ENCODE data around the gene ANKRD62.

The ANKRD62 gene

DNA sequence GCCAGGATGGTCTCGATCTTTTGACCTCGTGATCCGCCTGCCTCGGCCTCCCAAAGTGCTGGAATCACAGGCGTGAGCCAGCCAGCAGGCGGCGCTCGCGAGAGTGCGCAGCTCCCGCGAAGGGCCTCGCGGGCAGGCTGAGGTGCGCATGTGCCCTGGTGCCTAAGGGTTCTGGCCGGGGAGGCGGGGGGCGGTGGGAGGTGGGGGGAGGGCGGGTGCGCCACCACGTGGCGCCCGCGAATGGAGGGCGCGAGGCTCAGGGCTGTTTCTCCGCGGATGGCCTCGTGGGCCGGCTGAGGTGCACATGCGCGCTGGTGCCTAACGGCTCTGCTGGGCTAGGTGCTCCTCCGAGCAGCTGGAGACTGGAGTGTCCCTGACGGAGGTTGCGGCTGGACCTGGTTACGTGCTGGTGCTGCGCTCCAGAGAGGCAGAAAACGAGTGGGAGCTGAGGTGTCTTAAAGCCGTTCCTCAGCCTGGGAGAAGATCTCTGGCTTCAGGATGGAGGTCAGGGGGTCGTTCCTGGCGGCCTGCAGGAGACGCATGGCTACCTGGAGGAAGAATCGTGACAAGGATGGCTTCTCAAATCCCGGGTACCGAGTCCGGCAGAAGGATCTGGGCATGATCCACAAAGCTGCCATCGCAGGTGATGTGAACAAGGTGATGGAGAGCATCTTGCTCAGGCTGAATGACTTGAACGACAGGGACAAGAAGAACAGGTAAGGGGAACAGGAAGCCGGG is at the start of gene ANKRD62:
TSS of gene ANKRD62 (plus strand) at position 324 of the 738 bp plus-strand sequence. CDS start at position 499, 175 bp downstream.
- H3K27ac ChIP-seq: no peak within 1 kb of the TSS
- TF ChIP-seq POLR2AphosphoS5 (IDR thresholded peaks at IDR 0.05; ENCODE audit: borderline replicate concordance, low read depth, low read length): no peak
- TF ChIP-seq EZH2 (IDR thresholded peaks at IDR 0.05): no peak
- no peak for TF ChIP-seq FOXP2 (optimal IDR thresholded peaks at IDR 0.05; ENCODE audit: control extremely low read depth, extremely low read length, insufficient read depth)
- DNase-seq (ENCODE audit: low read depth, low spot score): no peak
- no peak within 1 kb of the TSS for H3K9ac ChIP-seq (ENCODE audit: insufficient read length)
- no peak within 1 kb of the TSS for H3K4me3 ChIP-seq
- no peaks in the 10 kb centered on the region for H3K9me3 ChIP-seq (ENCODE audit: low read depth, low read length)
- no peaks in the 10 kb centered on the region for H3K36me3 ChIP-seq (ENCODE audit: insufficient read depth, low read length)

DNA sequence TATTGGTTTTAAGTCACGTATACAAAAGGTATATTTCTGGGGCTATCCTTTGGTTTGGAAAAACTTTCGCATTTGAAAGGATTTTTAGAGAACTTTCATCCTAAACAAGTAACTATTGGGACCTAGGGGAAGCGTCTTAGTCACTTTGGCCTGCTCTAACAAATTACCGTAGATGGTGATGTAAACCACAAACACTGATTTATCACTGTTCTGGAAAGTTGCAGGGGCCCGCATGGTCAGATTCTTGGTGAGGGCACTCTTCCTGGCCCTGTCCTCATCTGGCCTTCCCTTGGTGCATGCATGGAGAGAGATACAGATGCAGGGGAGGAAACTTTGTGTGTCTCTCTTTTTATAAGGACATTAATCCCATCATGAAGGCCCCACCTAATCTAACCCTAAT is 49.1 kb upstream of the ANKRD62 start:
- Histone ChIP-seq H3K27ac (no peak overlapping the region), H3K36me3 (ENCODE audit: insufficient read depth, low read length) (no peaks in the 10 kb centered on the region), H3K9ac (ENCODE audit: insufficient read length) (no peak overlapping the region), H3K4me3 (no peak overlapping the region), H3K9me3 (ENCODE audit: low read depth, low read length) (no peaks in the 10 kb centered on the region)
- no peak for DNase-seq (ENCODE audit: low read depth, low spot score)
- no peak for TF ChIP-seq POLR2AphosphoS5 (IDR thresholded peaks at IDR 0.05; ENCODE audit: borderline replicate concordance, low read depth, low read length)
- no peak for TF ChIP-seq EZH2 (IDR thresholded peaks at IDR 0.05)
- no peak for TF ChIP-seq FOXP2 (optimal IDR thresholded peaks at IDR 0.05; ENCODE audit: control extremely low read depth, extremely low read length, insufficient read depth)

DNA sequence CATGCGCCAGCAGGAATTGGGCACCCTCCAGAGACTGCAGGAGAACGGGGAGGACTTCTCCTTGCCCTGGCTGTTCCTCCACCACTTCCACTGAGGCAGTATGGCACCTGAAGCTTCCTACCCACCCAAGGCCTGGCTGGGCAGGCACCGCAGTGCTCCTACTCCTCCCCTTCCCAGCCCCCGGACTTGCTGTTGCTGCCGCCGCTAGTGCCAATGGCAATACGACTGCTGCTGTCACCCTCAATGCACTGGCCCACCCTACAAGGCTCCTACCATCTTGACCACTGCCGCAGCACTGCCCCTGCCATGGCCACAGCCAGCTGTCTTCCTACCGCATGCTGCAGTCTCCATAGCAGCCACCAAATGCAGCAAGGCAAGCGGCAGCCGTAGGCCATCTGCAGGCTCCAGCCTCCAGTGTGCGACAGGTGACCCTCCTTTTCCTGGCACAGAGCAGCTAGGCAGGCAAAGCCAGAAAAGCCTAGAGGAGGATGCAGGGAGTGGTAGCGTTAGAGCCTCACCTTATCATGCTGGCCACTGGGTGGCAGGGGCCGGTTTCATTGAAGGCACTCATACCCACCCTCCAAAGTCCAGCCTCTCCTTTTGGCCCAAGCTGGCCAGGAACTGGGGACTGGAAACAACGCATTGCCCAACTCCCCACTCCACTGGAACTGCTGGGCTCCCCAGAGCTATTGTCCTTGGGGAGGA is 47.4 kb upstream of the ANKRD62 start:
- H3K9me3 ChIP-seq (ENCODE audit: low read depth, low read length): no peaks in the 10 kb centered on the region
- TF ChIP-seq FOXP2 (optimal IDR thresholded peaks at IDR 0.05; ENCODE audit: control extremely low read depth, extremely low read length, insufficient read depth) (no peak), POLR2AphosphoS5 (IDR thresholded peaks at IDR 0.05; ENCODE audit: borderline replicate concordance, low read depth, low read length) (no peak), EZH2 (IDR thresholded peaks at IDR 0.05) (no peak)
- no peak for DNase-seq (ENCODE audit: low read depth, low spot score)
- no peaks in the 10 kb centered on the region for H3K36me3 ChIP-seq (ENCODE audit: insufficient read depth, low read length)
- H3K4me3 ChIP-seq: no peak overlapping the region
- H3K9ac ChIP-seq (ENCODE audit: insufficient read length): no peak overlapping the region
- no peak overlapping the region for H3K27ac ChIP-seq

DNA sequence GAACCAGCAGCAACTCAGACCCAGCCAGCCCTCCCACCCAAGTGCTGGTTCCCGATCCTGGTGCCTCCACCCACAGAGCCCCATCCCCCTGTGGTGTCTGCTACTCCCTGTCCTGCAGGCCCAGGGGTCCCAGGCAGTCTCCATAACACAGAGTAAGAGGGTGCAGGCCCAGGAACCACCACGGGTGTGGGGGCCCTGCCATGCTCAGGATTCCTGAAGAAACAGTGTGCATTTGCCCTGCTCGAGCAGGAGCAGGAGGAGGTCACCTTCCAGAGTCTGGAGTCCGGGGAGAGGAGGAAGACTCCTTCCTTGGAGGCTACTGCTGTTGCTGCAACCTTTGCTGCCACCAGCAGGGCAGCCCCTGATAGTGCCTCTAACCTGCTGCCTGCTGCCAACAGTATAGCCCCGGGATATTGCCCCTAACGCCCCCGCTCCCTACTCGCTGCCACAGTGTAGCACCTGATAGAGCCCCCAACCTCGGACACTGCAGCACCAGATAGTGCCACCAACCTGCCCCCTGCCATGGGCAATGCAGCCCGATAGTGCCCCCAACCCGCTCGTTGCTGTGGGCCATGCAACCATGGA is 46.8 kb upstream of the ANKRD62 start:
- H3K9ac ChIP-seq (ENCODE audit: insufficient read length): no peak overlapping the region
- no peak overlapping the region for H3K27ac ChIP-seq
- TF ChIP-seq POLR2AphosphoS5 (IDR thresholded peaks at IDR 0.05; ENCODE audit: borderline replicate concordance, low read depth, low read length): no peak
- no peak for TF ChIP-seq FOXP2 (optimal IDR thresholded peaks at IDR 0.05; ENCODE audit: control extremely low read depth, extremely low read length, insufficient read depth)
- TF ChIP-seq EZH2 (IDR thresholded peaks at IDR 0.05): no peak
- DNase-seq (ENCODE audit: low read depth, low spot score): no peak
- H3K36me3 ChIP-seq (ENCODE audit: insufficient read depth, low read length): no peaks in the 10 kb centered on the region
- H3K4me3 ChIP-seq: no peak overlapping the region
- H3K9me3 ChIP-seq (ENCODE audit: low read depth, low read length): no peaks in the 10 kb centered on the region

DNA sequence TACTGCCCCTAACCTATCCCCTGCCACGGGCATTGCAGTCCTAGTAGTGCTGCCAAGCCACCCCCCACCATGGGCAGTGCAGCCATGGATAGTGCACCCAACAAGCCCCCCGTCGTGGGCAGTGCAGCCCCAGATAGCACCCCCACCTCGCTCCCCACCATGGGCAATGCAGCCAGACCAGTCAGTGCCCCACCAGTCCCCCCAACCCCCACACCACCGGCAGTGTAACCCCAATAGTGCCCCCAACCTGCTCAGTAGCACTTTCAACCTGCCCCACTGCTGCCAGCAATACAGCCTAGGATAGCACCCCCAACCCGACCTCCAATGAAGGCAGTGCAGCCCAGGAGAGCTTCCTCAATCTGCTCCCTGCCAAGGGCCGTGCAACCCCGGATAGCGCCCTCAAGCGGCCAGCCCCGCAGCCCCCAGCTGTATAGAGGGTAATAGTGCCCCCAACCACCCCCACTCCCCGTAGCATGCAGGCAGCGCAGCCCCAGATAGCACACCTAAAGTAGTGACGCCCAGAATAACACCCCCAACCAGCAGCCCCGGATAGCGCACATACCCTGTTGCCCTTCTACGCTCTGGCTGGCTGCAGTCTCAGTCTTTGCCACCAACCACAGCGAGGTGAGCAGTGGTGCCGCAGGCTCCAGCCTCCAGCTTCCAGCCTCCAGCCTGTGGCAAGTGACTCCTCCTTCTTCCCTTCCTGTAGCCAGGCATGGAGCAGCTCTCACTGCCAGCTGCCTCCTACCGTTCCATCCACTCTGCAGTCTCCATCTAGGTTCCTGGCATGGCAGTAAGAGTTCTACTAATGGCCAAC is 45.4 kb upstream of the ANKRD62 start:
- no peak for TF ChIP-seq EZH2 (IDR thresholded peaks at IDR 0.05)
- no peak overlapping the region for H3K4me3 ChIP-seq
- no peaks in the 10 kb centered on the region for H3K36me3 ChIP-seq (ENCODE audit: insufficient read depth, low read length)
- no peak overlapping the region for H3K9ac ChIP-seq (ENCODE audit: insufficient read length)
- H3K27ac ChIP-seq: peak overlapping the region; percentile 74; the same call in 1 of the 2 replicates
- H3K9me3 ChIP-seq (ENCODE audit: low read depth, low read length): no peaks in the 10 kb centered on the region
- no peak for DNase-seq (ENCODE audit: low read depth, low spot score)

DNA sequence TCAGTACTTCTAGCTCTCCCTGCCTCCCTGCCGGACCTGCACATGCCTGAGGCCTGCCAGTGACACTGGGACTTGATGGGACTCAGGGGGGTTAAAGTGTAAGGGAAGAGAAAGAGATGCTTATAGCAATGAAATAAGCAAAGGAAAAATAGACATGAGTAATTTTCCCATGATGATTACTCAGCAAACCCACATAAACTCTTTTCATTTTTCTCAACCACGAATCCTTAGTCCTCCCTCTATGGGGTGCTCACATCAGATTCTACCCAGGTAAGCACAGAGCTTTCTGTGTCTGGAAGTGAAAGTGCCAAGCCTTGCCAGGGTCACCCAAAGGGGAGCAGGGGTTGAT is 44.8 kb upstream of the ANKRD62 start:
- TF ChIP-seq EZH2 (IDR thresholded peaks at IDR 0.05) (no peak), FOXP2 (optimal IDR thresholded peaks at IDR 0.05; ENCODE audit: control extremely low read depth, extremely low read length, insufficient read depth) (no peak), POLR2AphosphoS5 (IDR thresholded peaks at IDR 0.05; ENCODE audit: borderline replicate concordance, low read depth, low read length) (no peak)
- Histone ChIP-seq H3K27ac (peak overlapping the region; percentile 74; the same call in 1 of the 2 replicates), H3K9me3 (ENCODE audit: low read depth, low read length) (no peaks in the 10 kb centered on the region), H3K9ac (ENCODE audit: insufficient read length) (no peak overlapping the region), H3K4me3 (no peak overlapping the region), H3K36me3 (ENCODE audit: insufficient read depth, low read length) (no peaks in the 10 kb centered on the region)
- no peak for DNase-seq (ENCODE audit: low read depth, low spot score)

DNA sequence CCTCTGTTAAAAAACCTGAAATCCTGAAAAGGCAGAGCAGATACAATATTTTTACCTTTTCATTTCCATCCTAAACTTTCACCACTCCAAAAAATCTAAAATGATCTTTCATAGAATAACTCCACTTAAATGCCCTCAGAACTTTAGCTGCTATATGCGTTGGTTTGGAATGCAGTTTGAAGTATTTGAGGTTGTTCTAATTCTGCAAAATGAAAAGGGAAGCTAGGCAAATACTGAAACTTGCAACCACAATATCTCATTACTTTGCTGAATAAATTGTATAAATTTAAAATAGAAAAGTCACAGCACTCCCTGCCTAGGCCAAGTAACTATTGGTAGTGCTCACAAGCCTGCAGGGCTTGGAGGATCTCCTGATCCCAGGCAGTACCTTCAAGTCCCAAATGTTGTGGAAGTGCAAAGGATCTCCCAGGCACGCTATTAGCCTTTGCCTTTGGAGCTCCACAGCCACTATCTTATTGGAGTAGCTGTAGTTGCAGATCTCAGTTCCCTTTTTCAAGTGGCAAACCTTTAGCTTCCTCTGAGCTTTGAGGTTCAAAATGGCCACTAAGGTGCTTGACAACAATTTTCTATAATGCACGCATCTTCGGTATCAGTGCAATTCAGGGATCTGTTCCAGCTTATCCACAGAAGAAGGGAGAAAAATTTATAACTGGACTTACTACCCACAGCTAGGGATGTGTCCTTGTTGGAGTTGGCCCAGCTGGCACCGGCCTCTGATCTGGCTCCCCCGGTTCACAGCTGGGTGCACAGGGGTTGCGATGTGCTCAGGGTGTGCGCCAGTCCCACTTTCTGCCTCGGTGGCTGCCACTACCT is 43.4 kb upstream of the ANKRD62 start:
- DNase-seq (ENCODE audit: low read depth, low spot score): no peak
- Histone ChIP-seq H3K9me3 (ENCODE audit: low read depth, low read length) (peaks cover 4% of the 10 kb centered on the region; the same call in 1 of the 2 replicates), H3K9ac (ENCODE audit: insufficient read length) (no peak overlapping the region), H3K4me3 (no peak overlapping the region), H3K27ac (peak overlapping the region; percentile 97), H3K36me3 (ENCODE audit: insufficient read depth, low read length) (no peaks in the 10 kb centered on the region)
- no peak for TF ChIP-seq FOXP2 (optimal IDR thresholded peaks at IDR 0.05; ENCODE audit: control extremely low read depth, extremely low read length, insufficient read depth)
- no peak for TF ChIP-seq POLR2AphosphoS5 (IDR thresholded peaks at IDR 0.05; ENCODE audit: borderline replicate concordance, low read depth, low read length)
- TF ChIP-seq EZH2 (IDR thresholded peaks at IDR 0.05): no peak

Data from SK-N-MC (cell line).